ENCODE data around the gene ZNF366.

DNA sequence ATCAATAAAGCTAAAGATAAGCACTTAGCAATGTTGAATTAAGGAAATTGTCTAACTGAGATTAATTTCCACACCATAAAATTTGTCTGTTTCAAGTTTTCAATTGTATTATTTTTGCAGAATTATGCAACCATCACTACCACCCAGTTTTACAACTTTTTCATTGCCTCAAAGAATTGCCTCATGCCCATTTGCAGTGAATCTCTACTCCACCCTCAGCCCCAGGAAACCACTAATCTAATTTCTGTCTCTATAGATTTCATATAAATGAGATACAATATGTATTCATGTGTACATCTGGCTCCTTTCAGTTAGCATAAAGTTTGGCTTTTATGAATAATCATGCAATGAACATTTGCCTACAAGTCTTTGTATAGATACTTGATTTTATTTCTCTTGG, 114.2 kb downstream of the ZNF366 start:
- TF ChIP-seq, protein P1, sequence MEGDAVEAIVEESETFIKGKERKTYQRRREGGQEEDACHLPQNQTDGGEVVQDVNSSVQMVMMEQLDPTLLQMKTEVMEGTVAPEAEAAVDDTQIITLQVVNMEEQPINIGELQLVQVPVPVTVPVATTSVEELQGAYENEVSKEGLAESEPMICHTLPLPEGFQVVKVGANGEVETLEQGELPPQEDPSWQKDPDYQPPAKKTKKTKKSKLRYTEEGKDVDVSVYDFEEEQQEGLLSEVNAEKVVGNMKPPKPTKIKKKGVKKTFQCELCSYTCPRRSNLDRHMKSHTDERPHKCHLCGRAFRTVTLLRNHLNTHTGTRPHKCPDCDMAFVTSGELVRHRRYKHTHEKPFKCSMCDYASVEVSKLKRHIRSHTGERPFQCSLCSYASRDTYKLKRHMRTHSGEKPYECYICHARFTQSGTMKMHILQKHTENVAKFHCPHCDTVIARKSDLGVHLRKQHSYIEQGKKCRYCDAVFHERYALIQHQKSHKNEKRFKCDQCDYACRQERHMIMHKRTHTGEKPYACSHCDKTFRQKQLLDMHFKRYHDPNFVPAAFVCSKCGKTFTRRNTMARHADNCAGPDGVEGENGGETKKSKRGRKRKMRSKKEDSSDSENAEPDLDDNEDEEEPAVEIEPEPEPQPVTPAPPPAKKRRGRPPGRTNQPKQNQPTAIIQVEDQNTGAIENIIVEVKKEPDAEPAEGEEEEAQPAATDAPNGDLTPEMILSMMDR (conservative IDR thresholded peaks at IDR 0.05) = no peak
- no peak for TF ChIP-seq EZH2 (IDR thresholded peaks at IDR 0.05; ENCODE audit: low read depth)
